B cell (primary cell): Measurements from ENCODE around the gene ETV3. TPM values are rescaled to one million over a fixed set of nuclear protein-coding genes. Genes with fewer than 3 reads are reported as not detected.

ENCODE experiments used
- ATAC-seq: fragments of 200-7000 bp; cut with Tn5 transposase; one replicate; pipeline ENCODE4 v1.10.0; 2021; ENCODE audit warnings: low read depth, mild to moderate bottlenecking, moderate number of reproducible peaks, moderate library complexity
- CTCF ChIA-PET: fragments of 350-600 bp; sonication (Branson Sonifier 250); formaldehyde crosslinking; loops from one replicate; lab custom pipeline; 2021; ENCODE audit warnings: antibody characterized with exemption, inconsistent platforms; lab: Charles Lee
- POLR2A ChIA-PET: fragments of 350-600 bp; sonication (Branson Sonifier 250); formaldehyde crosslinking; loops from one replicate; lab custom pipeline; 2021; ENCODE audit warnings: antibody characterized with exemption; lab: Charles Lee
- DNase-seq: peaks from one replicate; pipeline ENCODE4 v3.0.0; 2013
- H2AFZ ChIP-seq: 2 replicates; pipeline ENCODE4 v1.6.1; 2012; ENCODE audit warnings: mild to moderate bottlenecking, low read depth, low read length; ENCODE audit not compliant: insufficient read depth, poor library complexity, severe bottlenecking
- H3K27ac ChIP-seq, 2 donors: 1 replicate in 1 of 2; 2 replicates in 1 of 2; pipeline ENCODE4 v1.5.1; 2012 to 2013; ENCODE audit warnings: low read length in 2 of 2, mild to moderate bottlenecking in 2 of 2, moderate library complexity in 1 of 2
- H3K27me3 ChIP-seq, 4 experiments: fragments of 200-600 bp in 1 of 4; sonication (generic) in 1 of 4; replicated peaks in 1 of 4; 1 replicate in 2 of 4; 2 replicates in 2 of 4; pipeline versions ENCODE4 v1.6.1 to v1.7.0; 2013 to 2016; ENCODE audit warnings: low read length in 3 of 4, mild to moderate bottlenecking in 2 of 4, mixed read lengths in 1 of 4, moderate library complexity in 1 of 4; ENCODE audit not compliant: insufficient read depth in 4 of 4, control insufficient read depth in 3 of 4; ENCODE audit errors: control extremely low read depth in 1 of 4
- H3K36me3 ChIP-seq, 2 experiments: replicated peaks in 1 of 2; 1 replicate in 1 of 2; 2 replicates in 1 of 2; pipeline versions ENCODE4 v1.6.1 to v1.7.1; 2013; ENCODE audit warnings: low read length in 1 of 2; ENCODE audit not compliant: insufficient read depth in 2 of 2, control insufficient read depth in 1 of 2; ENCODE audit errors: control extremely low read depth in 1 of 2, extremely low read depth in 1 of 2
- H3K4me1 ChIP-seq, 2 donors: fragments of 200-600 bp in 1 of 2; sonication (generic) in 1 of 2; 1 replicate in 1 of 2; 2 replicates in 1 of 2; pipeline versions ENCODE4 v1.5.1 to v1.6.1; 2013 to 2017; ENCODE audit warnings: low read length in 2 of 2; ENCODE audit not compliant: control insufficient read depth in 2 of 2, insufficient read depth in 2 of 2
- H3K4me2 ChIP-seq: replicated peaks from 2 replicates; pipeline ENCODE3; 2012; ENCODE audit warnings: mild to moderate bottlenecking, low read depth, low read length; ENCODE audit not compliant: poor library complexity, severe bottlenecking
- H3K4me3 ChIP-seq, 5 experiments: fragments of 200-600 bp in 1 of 5; sonication (generic) in 1 of 5; 1 replicate in 3 of 5; 2 replicates in 2 of 5; pipeline versions ENCODE4 v1.5.1 to v1.7.0; 2011 to 2016; ENCODE audit warnings: low read length in 4 of 5, mild to moderate bottlenecking in 4 of 5, low read depth in 2 of 5, control low read depth in 1 of 5, moderate library complexity in 1 of 5; ENCODE audit not compliant: insufficient read depth in 1 of 5; ENCODE audit errors: control extremely low read depth in 1 of 5, extremely low read depth in 1 of 5
- H3K79me2 ChIP-seq: fragments of 200-600 bp; sonication (generic); one replicate; pipeline ENCODE4 v1.6.0; 2016; ENCODE audit warnings: low read length; ENCODE audit not compliant: control insufficient read depth, insufficient read depth
- H3K9ac ChIP-seq: fragments of 200-600 bp; sonication (generic); 2 replicates; pipeline ENCODE4 v1.6.1; 2017; ENCODE audit warnings: mild to moderate bottlenecking, low read length, moderate library complexity
- H3K9me3 ChIP-seq, 3 donors: one replicate each; pipeline versions ENCODE4 v1.6.1 to v1.7.1; 2013; ENCODE audit warnings: low read length in 2 of 3; ENCODE audit not compliant: control insufficient read depth in 2 of 3, insufficient read depth in 1 of 3; ENCODE audit errors: control extremely low read depth in 1 of 3
- H4K20me1 ChIP-seq: 2 replicates; pipeline ENCODE4 v1.6.0; 2012; ENCODE audit warnings: mild to moderate bottlenecking, low read length; ENCODE audit not compliant: insufficient read depth, control insufficient read depth, poor library complexity, severe bottlenecking
- H3K27ac Mint-ChIP-seq: one replicate; pipeline ENCODE4 v1.8.0; 2021; ENCODE audit warnings: mixed read lengths
- H3K27me3 Mint-ChIP-seq: one replicate; pipeline ENCODE4 v1.8.0; 2021; ENCODE audit warnings: mixed read lengths
- H3K4me1 Mint-ChIP-seq: one replicate; pipeline ENCODE4 v1.8.0; 2021; ENCODE audit warnings: mixed read lengths
- H3K4me3 Mint-ChIP-seq: one replicate; pipeline ENCODE4 v1.8.0; 2021; ENCODE audit warnings: mixed read lengths
- H3K9me3 Mint-ChIP-seq: one replicate; pipeline ENCODE4 v1.8.0; 2022; ENCODE audit warnings: mixed read lengths; ENCODE audit not compliant: insufficient read depth
- CTCF ChIP-seq: fragments of 200-600 bp; IDR thresholded peaks from one replicate; pipeline ENCODE4 v1.8.0; 2022; ENCODE audit warnings: antibody characterized with exemption, mild to moderate bottlenecking
- EZH2 ChIP-seq: IDR thresholded peaks from 2 replicates; pipeline ENCODE4 v1.6.1; 2012; ENCODE audit warnings: borderline replicate concordance, low read depth, mild to moderate bottlenecking, moderate library complexity, low read length; ENCODE audit not compliant: insufficient read depth, poor library complexity, severe bottlenecking
- WGBS: methylation state at CpG from one replicate; pipeline ENCODE4 v1.1.5; 2013; ENCODE audit warnings: missing lambda C conversion rate; ENCODE audit not compliant: insufficient coverage; 5-methylcytosine and 5-hydroxymethylcytosine counted together
- intact Hi-C: fragments of 100-400 bp; cut with micrococcal nuclease; formaldehyde crosslinking; loops from one replicate; pipeline ENCODE4 v1.10.0; 2022
- polyA plus RNA-seq: library from polyadenylated mRNA; depleted of rRNA; stranded (reverse); fragments of >200 nt; gene quantifications from 2 replicates; pipeline ENCODE4 v1.2.3, GENCODE V29; 2012
- total RNA-seq, 2 donors: library from RNA; stranded (reverse); fragments of 120-200 nt in 1 of 2; gene quantifications; 1 replicate in 1 of 2; 2 replicates in 1 of 2; pipeline versions ENCODE4 v1.2.3 to v1.2.4, GENCODE V29; 2013 to 2022

Gene ETV3
- total and polyA plus RNA-seq, 2 donors (not counting 1 experiment from before 2014, with no cell fraction given) = 16.7 to 34.1 TPM

- Histone ChIP-seq H4K20me1 (peaks cover 30% of the 10 kb centered on the region), H3K4me3 (no peak overlapping the region), H3K9ac (no peak overlapping the region), H3K4me2 (no peak overlapping the region), H3K9me3 (no peaks in the 10 kb centered on the region), H3K27me3 (no peaks in the 10 kb centered on the region), H3K4me1 (peaks cover 15 to 18% of the 10 kb centered on the region in 2 donors), H3K36me3 (peaks cover 26 to 57% of the 10 kb centered on the region in 2 experiments), H3K79me2 (peaks cover 31% of the 10 kb centered on the region), H3K27ac (no peak overlapping the region), H2AFZ (no peak overlapping the region)
- ChIA-PET CTCF (interaction anchor here (0.9 to 1.4 kb wide), 2 partner anchors 27 to 43 kb away, joined by 4 to 5 read pairs; no protein-coding TSS in a partner anchor), POLR2A (no interaction called here)
- ATAC-seq (no peak), DNase-seq (no peak)
- H3K27me3 Mint-ChIP-seq = no peaks in the 10 kb centered on the region
- H3K27ac Mint-ChIP-seq = no peak overlapping the region
- peaks cover 33% of the 10 kb centered on the region for H3K4me1 Mint-ChIP-seq
- no peaks in the 10 kb centered on the region for H3K9me3 Mint-ChIP-seq
- no peak for TF ChIP-seq CTCF
- TF ChIP-seq EZH2 = no peak
- intact Hi-C loops = no loop called here
- WGBS = no CpG with 5 or more reads among the region's 2 CpGs
- no peak overlapping the region for H3K4me3 Mint-ChIP-seq
Observed at GRCh38 chr1:157133426-157133825, 4.8 kb downstream of the ETV3 start.

DNA sequence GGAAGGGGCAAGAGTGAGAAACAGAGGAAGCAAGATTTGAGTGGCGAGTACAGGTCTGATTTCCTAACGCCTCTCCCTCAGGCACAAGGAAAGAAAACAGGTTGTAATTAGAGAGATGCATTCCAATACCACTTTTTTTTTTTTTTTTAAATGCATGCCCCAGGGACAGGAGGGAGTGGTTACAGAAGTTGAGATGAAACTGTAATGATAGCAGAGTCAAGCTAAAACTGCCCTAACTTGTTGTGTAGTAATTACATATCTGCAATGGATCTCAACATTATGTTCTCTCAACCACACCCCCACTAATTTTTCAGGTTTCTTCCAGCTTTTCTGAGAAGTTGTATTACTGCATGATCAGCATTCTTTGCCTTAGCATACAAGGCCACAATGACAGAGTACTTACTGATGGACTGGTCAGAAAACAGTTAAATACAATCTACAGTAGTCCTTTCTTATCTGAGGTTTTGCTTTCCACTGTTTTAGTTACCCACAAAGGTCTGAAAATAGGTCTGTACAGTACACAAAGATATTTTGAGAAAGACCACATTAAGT, 5.5 kb downstream of the ETV3 start:
- no peak overlapping the region for H3K4me3 ChIP-seq
- no peaks in the 10 kb centered on the region for H3K27me3 ChIP-seq
- H3K4me2 ChIP-seq = no peak overlapping the region
- no peaks in the 10 kb centered on the region for H3K9me3 ChIP-seq
- intact Hi-C loops = no loop called here
- peaks cover 15 to 17% of the 10 kb centered on the region in 2 donors for H3K4me1 ChIP-seq
- TF ChIP-seq EZH2 (no peak), CTCF (no peak)
- ATAC-seq (no peak), DNase-seq (no peak)
- H4K20me1 ChIP-seq = peaks cover 28% of the 10 kb centered on the region
- H3K9ac ChIP-seq = no peak overlapping the region
- ChIA-PET CTCF (interaction anchor here (0.9 to 1.4 kb wide), 2 partner anchors 28 to 42 kb away, joined by 4 to 5 read pairs; no protein-coding TSS in a partner anchor), POLR2A (no interaction called here)
- peaks cover 30% of the 10 kb centered on the region for H3K4me1 Mint-ChIP-seq
- no peak overlapping the region for H3K27ac Mint-ChIP-seq
- peaks cover 31% of the 10 kb centered on the region for H3K79me2 ChIP-seq
- no peak overlapping the region for H3K27ac ChIP-seq
- WGBS = no CpG with 5 or more reads among the region's 2 CpGs
- no peaks in the 10 kb centered on the region for H3K9me3 Mint-ChIP-seq
- H3K27me3 Mint-ChIP-seq = no peaks in the 10 kb centered on the region
- H3K4me3 Mint-ChIP-seq = no peak overlapping the region
- peaks cover 27 to 64% of the 10 kb centered on the region in 2 experiments for H3K36me3 ChIP-seq
- no peak overlapping the region for H2AFZ ChIP-seq
